Measurements from ENCODE around the gene LRRC8C. TPM values are rescaled to one million over a fixed set of nuclear protein-coding genes. Genes with fewer than 3 reads are reported as not detected.

Gene LRRC8C
- polyA plus RNA-seq, 1 donor: 5.0 TPM

DNA sequence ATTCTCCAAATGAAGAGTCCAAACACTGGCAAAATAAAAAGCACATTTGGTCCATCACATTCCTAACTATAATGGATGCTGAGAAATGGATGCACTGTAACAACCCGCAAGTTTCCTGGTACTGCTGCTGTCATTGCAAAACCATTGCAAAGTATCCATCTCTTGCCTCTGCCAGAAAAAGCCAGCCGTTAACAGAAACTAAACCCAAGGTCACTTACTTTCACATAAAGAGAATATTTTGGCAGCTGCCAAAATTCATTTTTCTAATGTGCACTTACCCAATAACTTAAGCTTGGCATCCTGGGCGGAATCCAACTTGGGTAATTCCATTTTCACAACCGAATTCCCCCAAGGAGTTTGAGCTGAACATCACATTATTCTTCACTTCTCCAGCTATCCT is 110.9 kb downstream of the LRRC8C start:
- no peak overlapping the region for H3K4me3 ChIP-seq (ENCODE audit: low read length)
- no peaks in the 10 kb centered on the region for H3K4me1 ChIP-seq (ENCODE audit: control insufficient read depth, insufficient read depth, low read length)
- DNase-seq: no peak
- no peak overlapping the region for H3K27ac ChIP-seq (ENCODE audit: low read length)
- H3K27me3 ChIP-seq (ENCODE audit: control insufficient read depth, insufficient read depth, low read length): peaks cover 5% of the 10 kb centered on the region
- no peaks in the 10 kb centered on the region for H3K9me3 ChIP-seq (ENCODE audit: control insufficient read depth, low read depth, low read length)
- no peaks in the 10 kb centered on the region for H3K36me3 ChIP-seq (ENCODE audit: control insufficient read depth, insufficient read depth, low read length)
- WGBS (ENCODE audit: insufficient coverage, low lambda C conversion rate): no CpG with 5 or more reads among the region's 4 CpGs

DNA sequence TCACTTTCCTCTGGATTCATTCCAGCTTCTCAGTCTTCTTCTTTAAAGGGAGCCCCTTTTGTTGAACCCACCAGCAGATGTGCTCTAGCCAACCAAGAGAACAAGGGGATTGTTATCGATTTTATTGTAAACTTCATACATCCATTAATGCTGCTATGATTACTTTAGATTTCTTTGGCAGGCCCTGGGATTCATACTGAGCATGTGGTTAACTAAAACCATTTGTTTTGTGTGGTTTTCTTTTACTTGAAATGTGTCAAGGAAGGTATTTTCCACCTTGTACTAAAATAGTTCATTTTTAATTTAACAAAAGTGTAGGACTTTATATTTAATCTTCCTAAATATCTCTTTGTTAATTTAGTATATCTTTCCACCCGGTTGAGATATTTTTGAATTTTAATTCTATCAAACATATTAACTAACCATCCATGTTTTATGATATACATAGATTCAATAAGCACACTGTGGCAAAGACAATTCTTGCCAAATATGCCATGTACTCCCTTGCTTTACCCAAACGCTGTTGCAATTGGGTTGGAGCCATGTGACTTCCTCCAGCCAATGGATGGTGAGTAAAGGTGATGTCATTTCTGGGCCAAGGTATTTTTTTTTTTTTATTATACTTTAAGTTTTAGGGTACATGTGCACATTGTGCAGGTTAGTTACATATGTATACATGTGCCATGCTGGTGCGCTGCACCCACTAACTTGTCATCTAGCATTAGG is 113.7 kb downstream of the LRRC8C start:
- WGBS (ENCODE audit: insufficient coverage, low lambda C conversion rate): 90% methylated on average over 2 of the region's 4 CpGs
- H3K4me1 ChIP-seq (ENCODE audit: control insufficient read depth, insufficient read depth, low read length): no peaks in the 10 kb centered on the region
- peaks cover 3% of the 10 kb centered on the region for H3K27me3 ChIP-seq (ENCODE audit: control insufficient read depth, insufficient read depth, low read length)
- no peak for DNase-seq
- H3K36me3 ChIP-seq (ENCODE audit: control insufficient read depth, insufficient read depth, low read length): no peaks in the 10 kb centered on the region
- H3K4me3 ChIP-seq (ENCODE audit: low read length): no peak overlapping the region
- no peak overlapping the region for H3K27ac ChIP-seq (ENCODE audit: low read length)
- no peaks in the 10 kb centered on the region for H3K9me3 ChIP-seq (ENCODE audit: control insufficient read depth, low read depth, low read length)

DNA sequence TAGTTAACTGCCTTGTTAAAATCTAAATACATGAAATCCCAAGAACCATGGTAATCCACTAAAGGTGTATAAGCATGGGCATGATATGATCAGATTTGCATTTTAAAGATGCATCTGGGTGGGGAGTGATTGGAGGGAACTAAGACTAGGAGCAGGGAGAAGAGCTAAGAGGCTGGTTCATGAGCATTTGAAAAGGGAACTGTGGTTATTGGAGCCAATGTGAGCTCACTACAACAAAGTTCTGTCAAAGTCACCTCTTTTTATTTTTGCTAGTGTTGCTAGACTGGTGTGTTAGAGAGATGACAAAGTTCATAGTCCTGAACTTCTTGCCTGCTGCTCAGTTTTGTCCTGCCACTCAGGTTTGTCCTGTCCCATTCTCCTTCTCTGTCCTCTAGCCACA is 120.8 kb downstream of the LRRC8C start:
- Histone ChIP-seq H3K27me3 (ENCODE audit: control insufficient read depth, insufficient read depth, low read length) (no peaks in the 10 kb centered on the region), H3K9me3 (ENCODE audit: control insufficient read depth, low read depth, low read length) (no peaks in the 10 kb centered on the region), H3K27ac (ENCODE audit: low read length) (no peak overlapping the region)

DNA sequence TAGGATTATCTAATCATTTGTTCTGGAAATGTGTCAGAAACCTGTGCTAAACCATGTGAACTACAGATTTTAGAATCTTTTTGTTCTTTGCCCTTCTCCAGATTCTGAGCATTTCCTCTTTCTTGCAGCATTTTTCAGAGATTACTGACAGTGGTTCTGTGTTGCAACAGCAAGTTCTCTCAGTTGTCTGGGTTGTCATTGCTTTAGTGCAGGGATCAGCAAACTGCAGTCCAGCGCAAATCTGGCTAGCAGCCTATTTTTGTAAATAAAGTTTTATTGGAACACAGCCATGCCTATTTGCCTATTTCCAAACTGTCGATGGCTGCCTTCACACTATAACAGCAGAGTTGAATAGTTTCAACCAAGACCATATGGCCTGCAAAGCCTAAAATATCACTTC is 121.6 kb downstream of the LRRC8C start:
- no peak overlapping the region for H3K4me3 ChIP-seq (ENCODE audit: low read length)
- H3K4me1 ChIP-seq (ENCODE audit: control insufficient read depth, insufficient read depth, low read length): peaks cover 15% of the 10 kb centered on the region
- H3K27ac ChIP-seq (ENCODE audit: low read length): no peak overlapping the region
- no CpG with 5 or more reads among the region's 2 CpGs for WGBS (ENCODE audit: insufficient coverage, low lambda C conversion rate)
- no peaks in the 10 kb centered on the region for H3K9me3 ChIP-seq (ENCODE audit: control insufficient read depth, low read depth, low read length)
- no peaks in the 10 kb centered on the region for H3K36me3 ChIP-seq (ENCODE audit: control insufficient read depth, insufficient read depth, low read length)
- no peaks in the 10 kb centered on the region for H3K27me3 ChIP-seq (ENCODE audit: control insufficient read depth, insufficient read depth, low read length)
- no peak for DNase-seq

More for the DNA sequence above, 120.8 kb downstream of the LRRC8C start:
- DNase-seq: no peak
- Histone ChIP-seq H3K4me3 (ENCODE audit: low read length) (no peak overlapping the region), H3K4me1 (ENCODE audit: control insufficient read depth, insufficient read depth, low read length) (peaks cover 15% of the 10 kb centered on the region), H3K36me3 (ENCODE audit: control insufficient read depth, insufficient read depth, low read length) (no peaks in the 10 kb centered on the region)

DNA sequence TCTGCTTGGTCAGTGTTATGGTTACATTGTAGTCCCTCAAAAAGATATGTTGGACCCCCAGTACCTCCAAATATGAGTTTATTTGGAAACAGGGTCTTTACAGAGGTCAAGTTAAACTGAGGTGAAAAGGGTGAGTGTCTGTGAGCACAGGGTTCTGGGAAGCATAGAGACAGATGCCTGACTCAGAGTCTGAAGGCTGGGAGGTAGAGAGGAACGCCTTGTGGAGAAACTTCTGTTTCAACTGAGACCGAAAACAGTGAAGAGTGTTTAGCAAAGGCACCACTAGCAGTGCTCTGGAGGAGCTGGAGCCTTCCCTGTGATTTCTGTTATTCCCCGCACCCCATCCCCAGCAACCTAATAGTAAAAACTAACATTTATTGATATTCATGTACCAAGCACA is 122.7 kb downstream of the LRRC8C start:
- no peak for DNase-seq
- Histone ChIP-seq H3K9me3 (ENCODE audit: control insufficient read depth, low read depth, low read length) (no peaks in the 10 kb centered on the region), H3K27ac (ENCODE audit: low read length) (no peak overlapping the region), H3K4me3 (ENCODE audit: low read length) (no peak overlapping the region), H3K36me3 (ENCODE audit: control insufficient read depth, insufficient read depth, low read length) (no peaks in the 10 kb centered on the region), H3K27me3 (ENCODE audit: control insufficient read depth, insufficient read depth, low read length) (no peaks in the 10 kb centered on the region), H3K4me1 (ENCODE audit: control insufficient read depth, insufficient read depth, low read length) (peaks cover 15% of the 10 kb centered on the region)
- WGBS (ENCODE audit: insufficient coverage, low lambda C conversion rate): no CpG with 5 or more reads among the region's 3 CpGs

DNA sequence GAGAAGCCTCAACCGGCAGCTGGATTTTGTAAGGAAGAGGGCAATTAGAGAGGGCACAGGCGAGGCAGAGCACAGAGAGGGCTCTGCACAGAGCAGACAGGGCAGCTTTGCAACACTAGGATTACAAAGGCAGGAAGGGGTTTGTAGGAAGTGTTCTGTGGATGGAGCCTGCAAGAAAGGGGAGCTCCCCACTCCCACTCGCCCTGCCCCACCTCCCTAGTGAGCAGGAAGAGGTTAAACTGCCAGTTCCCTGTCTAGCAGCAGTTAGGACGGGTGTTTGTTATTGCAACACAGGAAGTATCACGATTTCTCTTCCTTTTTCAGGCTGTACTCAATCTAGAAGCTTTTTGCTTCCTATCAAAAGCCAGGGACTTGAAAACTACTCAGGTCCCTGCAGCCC is 124.6 kb downstream of the LRRC8C start:
- Histone ChIP-seq H3K4me3 (ENCODE audit: low read length) (no peak overlapping the region), H3K27me3 (ENCODE audit: control insufficient read depth, insufficient read depth, low read length) (peaks cover 5% of the 10 kb centered on the region), H3K9me3 (ENCODE audit: control insufficient read depth, low read depth, low read length) (no peaks in the 10 kb centered on the region), H3K36me3 (ENCODE audit: control insufficient read depth, insufficient read depth, low read length) (no peaks in the 10 kb centered on the region), H3K4me1 (ENCODE audit: control insufficient read depth, insufficient read depth, low read length) (peaks cover 15% of the 10 kb centered on the region), H3K27ac (ENCODE audit: low read length) (no peak overlapping the region)
- peak in 1 of 2 donors; percentile 23 for DNase-seq
- no CpG with 5 or more reads among the region's 5 CpGs for WGBS (ENCODE audit: insufficient coverage, low lambda C conversion rate)

DNA sequence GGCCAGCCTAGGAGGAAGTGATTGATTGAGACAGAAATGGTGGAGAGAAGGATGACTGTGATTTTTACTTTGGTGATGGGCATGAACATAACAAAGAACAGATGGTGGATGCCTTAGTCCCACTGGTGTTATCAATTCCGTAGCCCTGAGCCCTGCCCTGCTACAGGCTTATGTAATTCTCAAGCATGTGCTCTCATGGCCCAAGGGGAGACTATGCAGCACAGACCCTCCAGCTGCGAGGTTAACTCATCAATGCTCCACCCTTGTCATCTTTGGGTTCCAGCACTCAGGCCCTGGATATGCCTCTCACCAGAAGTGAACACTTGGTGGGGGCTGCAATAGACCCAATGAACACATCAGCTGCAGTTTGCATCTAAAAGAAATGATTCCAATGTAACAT is 125.2 kb downstream of the LRRC8C start:
- no peak for DNase-seq
- H3K9me3 ChIP-seq (ENCODE audit: control insufficient read depth, low read depth, low read length): no peaks in the 10 kb centered on the region
- no peak overlapping the region for H3K4me3 ChIP-seq (ENCODE audit: low read length)
- H3K4me1 ChIP-seq (ENCODE audit: control insufficient read depth, insufficient read depth, low read length): peaks cover 15% of the 10 kb centered on the region
- no peak overlapping the region for H3K27ac ChIP-seq (ENCODE audit: low read length)
- WGBS (ENCODE audit: insufficient coverage, low lambda C conversion rate): no CpG with 5 or more reads among the region's 2 CpGs
- peaks cover 5% of the 10 kb centered on the region for H3K27me3 ChIP-seq (ENCODE audit: control insufficient read depth, insufficient read depth, low read length)
- no peaks in the 10 kb centered on the region for H3K36me3 ChIP-seq (ENCODE audit: control insufficient read depth, insufficient read depth, low read length)

DNA sequence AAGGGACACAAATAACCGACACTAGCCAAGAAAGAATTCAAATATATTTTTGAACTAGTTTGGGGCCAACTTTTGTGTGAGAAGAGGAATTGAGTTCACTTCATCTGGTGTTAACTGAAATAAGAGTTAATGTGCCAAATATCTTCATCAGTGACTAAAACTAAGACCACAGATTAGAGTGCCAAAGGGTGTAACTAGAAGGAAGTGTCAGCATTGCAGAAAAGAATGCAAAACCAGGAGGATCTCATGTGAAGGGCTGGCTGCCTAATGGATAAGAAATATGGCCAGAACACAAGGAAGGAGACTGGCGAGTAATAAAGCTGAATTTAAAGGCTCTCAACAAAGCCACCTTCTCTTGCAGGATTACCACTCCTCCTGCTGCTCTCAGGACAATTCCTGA is 126.1 kb downstream of the LRRC8C start:
- WGBS (ENCODE audit: insufficient coverage, low lambda C conversion rate): 71% methylated on average over 1 of the region's 2 CpGs
- H3K4me3 ChIP-seq (ENCODE audit: low read length): no peak overlapping the region
- peaks cover 10% of the 10 kb centered on the region for H3K27me3 ChIP-seq (ENCODE audit: control insufficient read depth, insufficient read depth, low read length)
- no peaks in the 10 kb centered on the region for H3K9me3 ChIP-seq (ENCODE audit: control insufficient read depth, low read depth, low read length)
- DNase-seq: no peak
- no peak overlapping the region for H3K27ac ChIP-seq (ENCODE audit: low read length)
- H3K36me3 ChIP-seq (ENCODE audit: control insufficient read depth, insufficient read depth, low read length): no peaks in the 10 kb centered on the region
- peaks cover 11% of the 10 kb centered on the region for H3K4me1 ChIP-seq (ENCODE audit: control insufficient read depth, insufficient read depth, low read length)

DNA sequence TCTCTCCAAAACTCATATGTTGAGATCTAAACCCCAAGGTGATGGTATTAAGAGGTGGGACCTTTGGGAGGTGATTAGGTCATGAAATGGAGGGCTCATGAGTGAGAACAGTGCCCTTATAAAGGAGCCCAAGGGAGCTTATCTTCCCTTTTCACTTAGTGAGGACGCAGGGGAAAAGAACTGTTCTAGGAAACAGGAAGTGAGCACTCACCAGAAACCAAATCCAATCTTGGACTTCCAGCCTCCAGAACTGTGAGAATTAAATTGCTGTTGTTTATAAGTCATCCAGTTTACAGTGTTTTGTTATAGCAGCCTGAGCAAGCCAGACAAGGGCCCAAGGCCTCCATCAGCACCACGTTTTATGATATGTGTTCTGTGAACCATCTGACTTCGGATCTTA is 127.6 kb downstream of the LRRC8C start:
- no CpG with 5 or more reads among the region's 3 CpGs for WGBS (ENCODE audit: insufficient coverage, low lambda C conversion rate)
- DNase-seq: no peak
- Histone ChIP-seq H3K27me3 (ENCODE audit: control insufficient read depth, insufficient read depth, low read length) (peaks cover 10% of the 10 kb centered on the region), H3K9me3 (ENCODE audit: control insufficient read depth, low read depth, low read length) (no peaks in the 10 kb centered on the region), H3K27ac (ENCODE audit: low read length) (no peak overlapping the region), H3K4me3 (ENCODE audit: low read length) (no peak overlapping the region), H3K36me3 (ENCODE audit: control insufficient read depth, insufficient read depth, low read length) (no peaks in the 10 kb centered on the region), H3K4me1 (ENCODE audit: control insufficient read depth, insufficient read depth, low read length) (peaks cover 9% of the 10 kb centered on the region)

DNA sequence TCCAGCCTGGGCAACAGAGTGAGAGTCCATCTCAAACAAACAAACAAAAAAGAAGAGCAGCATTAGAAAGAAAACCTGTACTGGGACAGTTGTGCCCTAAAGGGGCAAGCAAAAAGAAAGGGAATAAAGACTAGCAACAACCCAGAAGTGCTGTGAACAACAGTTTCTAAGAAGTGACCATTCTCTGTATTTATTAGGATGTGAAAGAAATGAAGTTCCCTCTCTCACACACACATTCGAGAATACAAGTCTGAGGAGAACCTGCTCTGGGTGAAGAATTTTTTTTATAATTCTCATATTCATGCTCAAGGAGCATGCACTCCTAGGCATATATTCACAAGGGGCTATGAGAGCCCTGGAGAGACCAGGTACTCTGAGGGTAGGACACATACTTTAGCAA is 128.4 kb downstream of the LRRC8C start:
- H3K4me3 ChIP-seq (ENCODE audit: low read length): no peak overlapping the region
- WGBS (ENCODE audit: insufficient coverage, low lambda C conversion rate): no CpG with 5 or more reads among the region's 1 CpG
- no peak for DNase-seq
- no peak overlapping the region for H3K27ac ChIP-seq (ENCODE audit: low read length)
- peaks cover 10% of the 10 kb centered on the region for H3K27me3 ChIP-seq (ENCODE audit: control insufficient read depth, insufficient read depth, low read length)
- peaks cover 9% of the 10 kb centered on the region for H3K4me1 ChIP-seq (ENCODE audit: control insufficient read depth, insufficient read depth, low read length)
- H3K36me3 ChIP-seq (ENCODE audit: control insufficient read depth, insufficient read depth, low read length): no peaks in the 10 kb centered on the region
- H3K9me3 ChIP-seq (ENCODE audit: control insufficient read depth, low read depth, low read length): no peaks in the 10 kb centered on the region

DNA sequence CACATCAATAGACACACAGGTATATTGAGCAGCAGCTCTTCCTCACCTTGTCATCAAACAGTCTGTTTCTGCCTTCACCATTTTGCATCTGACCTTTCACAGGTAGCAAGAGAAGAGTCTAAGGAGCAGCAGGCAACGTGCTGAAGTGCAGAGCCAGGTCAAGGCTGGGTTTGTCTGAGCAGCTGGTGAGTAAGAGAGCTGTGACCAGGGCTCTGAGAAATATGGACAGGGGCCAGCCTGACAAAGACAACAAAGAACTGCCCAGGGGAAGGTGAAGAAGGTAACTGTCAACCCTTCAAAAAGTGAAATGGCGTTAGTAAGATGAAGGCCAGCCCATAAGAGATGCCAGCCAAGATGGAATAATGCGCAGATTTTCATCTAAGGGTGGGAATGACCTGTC is 129.0 kb downstream of the LRRC8C start:
- Histone ChIP-seq H3K27ac (ENCODE audit: low read length) (no peak overlapping the region), H3K27me3 (ENCODE audit: control insufficient read depth, insufficient read depth, low read length) (peaks cover 10% of the 10 kb centered on the region), H3K4me1 (ENCODE audit: control insufficient read depth, insufficient read depth, low read length) (peaks cover 9% of the 10 kb centered on the region), H3K9me3 (ENCODE audit: control insufficient read depth, low read depth, low read length) (no peaks in the 10 kb centered on the region), H3K4me3 (ENCODE audit: low read length) (no peak overlapping the region), H3K36me3 (ENCODE audit: control insufficient read depth, insufficient read depth, low read length) (no peaks in the 10 kb centered on the region)
- WGBS (ENCODE audit: insufficient coverage, low lambda C conversion rate): no CpG with 5 or more reads among the region's 3 CpGs
- DNase-seq: no peak

All from large intestine (tissue), 3 donors.